ENCODE data around the gene GAK. TPM values are rescaled to one million over a fixed set of nuclear protein-coding genes. Genes with fewer than 3 reads are reported as not detected.

The GAK gene
- total and polyA plus RNA-seq, 2 experiments from 2014 or later = 59.8 to 144 TPM

- peaks cover 12% of the 10 kb centered on the region for H3K36me3 ChIP-seq
- no peak for TF ChIP-seq CTCF (IDR thresholded peaks at IDR 0.05; ENCODE audit: low read depth, low read length)
- DNase-seq (ENCODE audit: low read depth in 1 of 2, low spot score in 1 of 2) = no peak
- no peak overlapping the region for H3K27ac ChIP-seq
- H3K4me3 ChIP-seq = no peak overlapping the region
- no peaks in the 10 kb centered on the region for H3K4me1 ChIP-seq (ENCODE audit: low read depth)
- H3K9me3 ChIP-seq (ENCODE audit: low read depth) = no peaks in the 10 kb centered on the region
- H3K27me3 ChIP-seq = no peaks in the 10 kb centered on the region
Measured at GRCh38 chr4:880684-881405, 51.3 kb downstream of the GAK start.

- Histone ChIP-seq H3K9me3 (ENCODE audit: low read depth) (no peaks in the 10 kb centered on the region), H3K27me3 (no peaks in the 10 kb centered on the region), H3K4me3 (no peak overlapping the region), H3K4me1 (ENCODE audit: low read depth) (no peaks in the 10 kb centered on the region), H3K36me3 (peaks cover 12% of the 10 kb centered on the region), H3K27ac (no peak overlapping the region)
- DNase-seq (ENCODE audit: low read depth in 1 of 2, low spot score in 1 of 2) = no peak
- no peak for TF ChIP-seq CTCF (IDR thresholded peaks at IDR 0.05; ENCODE audit: low read depth, low read length)
Measured at GRCh38 chr4:879729-880077, 52.4 kb downstream of the GAK start.

- H3K36me3 ChIP-seq = peaks cover 12% of the 10 kb centered on the region
- TF ChIP-seq CTCF (IDR thresholded peaks at IDR 0.05; ENCODE audit: low read depth, low read length) = no peak
- H3K27ac ChIP-seq = no peak overlapping the region
- H3K4me1 ChIP-seq (ENCODE audit: low read depth) = no peaks in the 10 kb centered on the region
- H3K27me3 ChIP-seq = no peaks in the 10 kb centered on the region
- no peak for DNase-seq (ENCODE audit: low read depth in 1 of 2, low spot score in 1 of 2)
- H3K4me3 ChIP-seq = no peak overlapping the region
- no peaks in the 10 kb centered on the region for H3K9me3 ChIP-seq (ENCODE audit: low read depth)
Measured at GRCh38 chr4:878796-879728, 53.1 kb downstream of the GAK start.

- H3K36me3 ChIP-seq = peaks cover 12% of the 10 kb centered on the region
- TF ChIP-seq CTCF (IDR thresholded peaks at IDR 0.05; ENCODE audit: low read depth, low read length) = no peak
- no peaks in the 10 kb centered on the region for H3K9me3 ChIP-seq (ENCODE audit: low read depth)
- no peaks in the 10 kb centered on the region for H3K27me3 ChIP-seq
- no peaks in the 10 kb centered on the region for H3K4me1 ChIP-seq (ENCODE audit: low read depth)
- H3K4me3 ChIP-seq = no peak overlapping the region
- H3K27ac ChIP-seq = no peak overlapping the region
- no peak for DNase-seq (ENCODE audit: low read depth in 1 of 2, low spot score in 1 of 2)
Measured at GRCh38 chr4:877502-877901, 54.6 kb downstream of the GAK start.

GRCh38 chr4:876780-877179 lies 55.3 kb downstream of the GAK start:
- H3K4me1 ChIP-seq (ENCODE audit: low read depth) = no peaks in the 10 kb centered on the region
- H3K27ac ChIP-seq = no peak overlapping the region
- H3K4me3 ChIP-seq = no peak overlapping the region
- DNase-seq (ENCODE audit: low read depth in 1 of 2, low spot score in 1 of 2) = no peak
- TF ChIP-seq CTCF (IDR thresholded peaks at IDR 0.05; ENCODE audit: low read depth, low read length) = no peak
- H3K27me3 ChIP-seq = no peaks in the 10 kb centered on the region
- H3K9me3 ChIP-seq (ENCODE audit: low read depth) = no peaks in the 10 kb centered on the region
- H3K36me3 ChIP-seq = peaks cover 12% of the 10 kb centered on the region

Measured in cardiac muscle cell (in vitro differentiated cells and primary cell).